WTC11 (cell line): ENCODE results near the gene ELMO1. TPM values are rescaled to one million over a fixed set of nuclear protein-coding genes. Genes with fewer than 3 reads are reported as not detected.

Experiments used
- ATAC-seq: fragments of 200-7000 bp; cut with Tn5 transposase; 2 replicates; pipeline ENCODE4 v1.10.0; 2021; ENCODE audit warnings: mild to moderate bottlenecking, moderate library complexity
- CTCF ChIA-PET: fragments of 300-600 bp; sonication (Branson Sonifier 250); formaldehyde crosslinking; loops from one replicate; lab custom pipeline; 2021; ENCODE audit warnings: antibody characterized with exemption; lab: Charles Lee
- POLR2A ChIA-PET: fragments of 350-600 bp; sonication (Branson Sonifier 250); formaldehyde crosslinking; loops from one replicate; lab custom pipeline; 2021; ENCODE audit warnings: antibody characterized with exemption; lab: Charles Lee
- DNase-seq: peaks from one replicate; pipeline ENCODE4 v3.0.0; 2021; ENCODE audit warnings: low spot score
- H3K27ac Mint-ChIP-seq: 2 replicates; pipeline ENCODE4 v1.8.0; 2021; ENCODE audit warnings: mixed read lengths
- H3K27me3 Mint-ChIP-seq: 2 replicates; pipeline ENCODE4 v1.8.0; 2021; ENCODE audit warnings: low read depth, mild to moderate bottlenecking, moderate library complexity, mixed read lengths
- H3K36me3 Mint-ChIP-seq: 2 replicates; pipeline ENCODE4 v1.8.0; 2021; ENCODE audit warnings: mixed read lengths
- H3K4me1 Mint-ChIP-seq: 2 replicates; pipeline ENCODE4 v1.8.0; 2022; ENCODE audit warnings: mixed read lengths
- H3K4me3 Mint-ChIP-seq: 2 replicates; pipeline ENCODE4 v1.8.0; 2021; ENCODE audit warnings: mild to moderate bottlenecking, moderate library complexity, mixed read lengths
- H3K9me3 Mint-ChIP-seq: 2 replicates; pipeline ENCODE4 v1.8.0; 2021; ENCODE audit warnings: mixed read lengths
- ATF1 ChIP-seq: sonication (generic); formaldehyde crosslinking; IDR thresholded peaks from 2 replicates; pipeline ENCODE4 v1.8.1; 2023; ENCODE audit warnings: mild to moderate bottlenecking, moderate library complexity, missing genetic modification reagents
- CTCF ChIP-seq: fragments of 200-600 bp; IDR thresholded peaks from 2 replicates; pipeline ENCODE4 v1.8.0; 2022; ENCODE audit warnings: antibody characterized with exemption
- FOXP4 ChIP-seq: sonication (generic); formaldehyde crosslinking; IDR thresholded peaks from 2 replicates; pipeline ENCODE4 v1.8.0; 2022; ENCODE audit warnings: mild to moderate bottlenecking, missing genetic modification reagents
- GRHL2 ChIP-seq: fragments of 250-450 bp; sonication (Bioruptor Pico); IDR thresholded peaks from 2 replicates; pipeline ENCODE4 v1.8.0; 2022; ENCODE audit warnings: mild to moderate bottlenecking, moderate library complexity; ENCODE audit not compliant: insufficient replicate concordance, severe bottlenecking
- JUN ChIP-seq: sonication (generic); formaldehyde crosslinking; IDR thresholded peaks from 2 replicates; pipeline ENCODE4 v1.8.0; 2023; ENCODE audit warnings: mild to moderate bottlenecking, missing genetic modification reagents
- KAT7 ChIP-seq: sonication (generic); formaldehyde crosslinking; IDR thresholded peaks from 2 replicates; pipeline ENCODE4 v1.8.1; 2023; ENCODE audit warnings: missing genetic modification reagents, mild to moderate bottlenecking, borderline replicate concordance
- MAX ChIP-seq: sonication (generic); formaldehyde crosslinking; IDR thresholded peaks from 2 replicates; pipeline ENCODE4 v1.8.0; 2022; ENCODE audit warnings: mild to moderate bottlenecking, missing genetic modification reagents
- NFATC4 ChIP-seq: fragments of 250-450 bp; sonication (Bioruptor Pico); IDR thresholded peaks from 2 replicates; pipeline ENCODE4 v1.9.0; 2021; ENCODE audit warnings: mild to moderate bottlenecking
- NFYB ChIP-seq: sonication (generic); formaldehyde crosslinking; conservative IDR thresholded peaks from 2 replicates; pipeline ENCODE4 v1.8.0; 2022; ENCODE audit warnings: low read depth, missing genetic modification reagents
- OVOL2 ChIP-seq: fragments of 250-450 bp; sonication (Bioruptor Pico); IDR thresholded peaks from 2 replicates; pipeline ENCODE4 v1.9.0; 2021; ENCODE audit warnings: mild to moderate bottlenecking, borderline replicate concordance
- TCF7 ChIP-seq: sonication (generic); formaldehyde crosslinking; IDR thresholded peaks from 2 replicates; pipeline ENCODE4 v1.8.0; 2022; ENCODE audit warnings: mild to moderate bottlenecking, low read depth, missing genetic modification reagents, moderate library complexity
- ZBTB21 ChIP-seq: sonication (generic); formaldehyde crosslinking; IDR thresholded peaks from 2 replicates; pipeline ENCODE4 v1.8.1; 2023; ENCODE audit warnings: mild to moderate bottlenecking, missing genetic modification reagents, borderline replicate concordance
- ZNF121 ChIP-seq: sonication (generic); formaldehyde crosslinking; IDR thresholded peaks from 2 replicates; pipeline ENCODE4 v1.8.0; 2023; ENCODE audit warnings: missing genetic modification reagents
- ZNF281 ChIP-seq: sonication (generic); formaldehyde crosslinking; IDR thresholded peaks from 2 replicates; pipeline ENCODE4 v1.8.0; 2023; ENCODE audit warnings: mild to moderate bottlenecking, missing genetic modification reagents
- ZNF416 ChIP-seq: fragments of 250-450 bp; sonication (Bioruptor Pico); IDR thresholded peaks from 2 replicates; pipeline ENCODE4 v1.9.0; 2021; ENCODE audit warnings: mild to moderate bottlenecking, inconsistent platforms
- total RNA-seq: library from RNA; stranded (reverse); gene quantifications from 3 replicates; pipeline ENCODE4 v1.2.3, GENCODE V29; 2021
- TF ChIP-seq, protein P1 (sequence below): sonication (generic); formaldehyde crosslinking; IDR thresholded peaks from 2 replicates; pipeline ENCODE4 v1.8.1; 2022; ENCODE audit warnings: low read depth, missing genetic modification reagents, borderline replicate concordance
- TF ChIP-seq, protein P2 (sequence below): sonication (generic); formaldehyde crosslinking; IDR thresholded peaks from 2 replicates; pipeline ENCODE4 v1.8.1; 2023; ENCODE audit warnings: mild to moderate bottlenecking, missing genetic modification reagents, moderate library complexity
- TF ChIP-seq, protein P3 (sequence below): sonication (generic); formaldehyde crosslinking; IDR thresholded peaks from 2 replicates; pipeline ENCODE4 v1.8.1; 2023; ENCODE audit warnings: mild to moderate bottlenecking, missing genetic modification reagents, moderate library complexity
- TF ChIP-seq, protein P4 (sequence below): sonication (generic); formaldehyde crosslinking; IDR thresholded peaks from 2 replicates; pipeline ENCODE4 v1.8.0; 2022; ENCODE audit warnings: mild to moderate bottlenecking, missing genetic modification reagents
- TF ChIP-seq, protein P5 (sequence below): sonication (generic); formaldehyde crosslinking; IDR thresholded peaks from 2 replicates; pipeline ENCODE4 v1.8.0; 2023; ENCODE audit warnings: missing genetic modification reagents, mild to moderate bottlenecking, borderline replicate concordance

ELMO1 gene
- total RNA-seq, 1 experiment from 2014 or later = 19.4 TPM

- H3K4me1 Mint-ChIP-seq = no peaks in the 10 kb centered on the region
- no peak overlapping the region for H3K4me3 Mint-ChIP-seq
- H3K27ac Mint-ChIP-seq = no peak overlapping the region
- DNase-seq (no peak), ATAC-seq (no peak)
- ChIA-PET POLR2A (no interaction called here), CTCF (no interaction called here)
- no peaks in the 10 kb centered on the region for H3K9me3 Mint-ChIP-seq
- no peak for TF ChIP-seq MAX (CRISPR knock-in tag)
- TF ChIP-seq, protein P1, sequence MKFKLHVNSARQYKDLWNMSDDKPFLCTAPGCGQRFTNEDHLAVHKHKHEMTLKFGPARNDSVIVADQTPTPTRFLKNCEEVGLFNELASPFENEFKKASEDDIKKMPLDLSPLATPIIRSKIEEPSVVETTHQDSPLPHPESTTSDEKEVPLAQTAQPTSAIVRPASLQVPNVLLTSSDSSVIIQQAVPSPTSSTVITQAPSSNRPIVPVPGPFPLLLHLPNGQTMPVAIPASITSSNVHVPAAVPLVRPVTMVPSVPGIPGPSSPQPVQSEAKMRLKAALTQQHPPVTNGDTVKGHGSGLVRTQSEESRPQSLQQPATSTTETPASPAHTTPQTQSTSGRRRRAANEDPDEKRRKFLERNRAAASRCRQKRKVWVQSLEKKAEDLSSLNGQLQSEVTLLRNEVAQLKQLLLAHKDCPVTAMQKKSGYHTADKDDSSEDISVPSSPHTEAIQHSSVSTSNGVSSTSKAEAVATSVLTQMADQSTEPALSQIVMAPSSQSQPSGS = no peak
- TF ChIP-seq, protein P2, sequence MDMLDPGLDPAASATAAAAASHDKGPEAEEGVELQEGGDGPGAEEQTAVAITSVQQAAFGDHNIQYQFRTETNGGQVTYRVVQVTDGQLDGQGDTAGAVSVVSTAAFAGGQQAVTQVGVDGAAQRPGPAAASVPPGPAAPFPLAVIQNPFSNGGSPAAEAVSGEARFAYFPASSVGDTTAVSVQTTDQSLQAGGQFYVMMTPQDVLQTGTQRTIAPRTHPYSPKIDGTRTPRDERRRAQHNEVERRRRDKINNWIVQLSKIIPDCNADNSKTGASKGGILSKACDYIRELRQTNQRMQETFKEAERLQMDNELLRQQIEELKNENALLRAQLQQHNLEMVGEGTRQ (CRISPR knock-in tag) = no peak
- no peak for TF ChIP-seq NFATC4 (CRISPR knock-in tag)
- TF ChIP-seq ATF1 (CRISPR knock-in tag) = no peak
- TF ChIP-seq ZNF416 (CRISPR knock-in tag) = no peak
- TF ChIP-seq ZNF121 (CRISPR knock-in tag) = no peak
- TF ChIP-seq OVOL2 (CRISPR knock-in tag) = no peak
- TF ChIP-seq CTCF = no peak
- TF ChIP-seq, protein P3, sequence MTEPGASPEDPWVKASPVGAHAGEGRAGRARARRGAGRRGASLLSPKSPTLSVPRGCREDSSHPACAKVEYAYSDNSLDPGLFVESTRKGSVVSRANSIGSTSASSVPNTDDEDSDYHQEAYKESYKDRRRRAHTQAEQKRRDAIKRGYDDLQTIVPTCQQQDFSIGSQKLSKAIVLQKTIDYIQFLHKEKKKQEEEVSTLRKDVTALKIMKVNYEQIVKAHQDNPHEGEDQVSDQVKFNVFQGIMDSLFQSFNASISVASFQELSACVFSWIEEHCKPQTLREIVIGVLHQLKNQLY (CRISPR knock-in tag) = no peak
- TF ChIP-seq, protein P4, sequence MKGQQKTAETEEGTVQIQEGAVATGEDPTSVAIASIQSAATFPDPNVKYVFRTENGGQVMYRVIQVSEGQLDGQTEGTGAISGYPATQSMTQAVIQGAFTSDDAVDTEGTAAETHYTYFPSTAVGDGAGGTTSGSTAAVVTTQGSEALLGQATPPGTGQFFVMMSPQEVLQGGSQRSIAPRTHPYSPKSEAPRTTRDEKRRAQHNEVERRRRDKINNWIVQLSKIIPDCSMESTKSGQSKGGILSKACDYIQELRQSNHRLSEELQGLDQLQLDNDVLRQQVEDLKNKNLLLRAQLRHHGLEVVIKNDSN (CRISPR knock-in tag) = no peak
- no peak for TF ChIP-seq FOXP4 (CRISPR knock-in tag)
- no peak for TF ChIP-seq KAT7 (CRISPR knock-in tag)
- no peak for TF ChIP-seq ZBTB21 (CRISPR knock-in tag)
- TF ChIP-seq NFYB (CRISPR knock-in tag) = no peak
- no peak for TF ChIP-seq GRHL2
- TF ChIP-seq JUN (CRISPR knock-in tag) = no peak
- H3K27me3 Mint-ChIP-seq = no peaks in the 10 kb centered on the region
- no peaks in the 10 kb centered on the region for H3K36me3 Mint-ChIP-seq
Observed at GRCh38 chr7:36887233-36887632, 561.4 kb downstream of the ELMO1 start.

DNA sequence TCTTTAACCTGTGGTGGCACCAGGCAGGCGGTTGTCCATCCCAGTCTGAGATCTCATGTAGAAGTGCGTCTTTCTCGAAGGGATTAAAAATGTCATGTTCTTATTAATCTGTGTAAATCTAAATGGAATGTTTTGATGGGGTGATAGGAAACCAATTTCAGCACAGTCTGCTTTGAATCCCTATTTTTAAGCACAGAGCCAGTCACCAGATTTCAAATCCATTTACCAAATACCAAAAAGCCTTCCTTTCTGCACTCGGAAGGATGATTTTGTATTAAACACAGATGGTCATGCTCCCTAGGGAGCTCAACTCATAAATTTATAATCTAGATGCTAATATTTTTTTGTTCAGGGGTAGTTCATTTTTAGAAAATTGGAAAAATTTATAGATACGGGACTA, 563.8 kb downstream of the ELMO1 start:
- ChIA-PET CTCF (interaction anchor here (0.6 to 1.4 kb wide), 2 partner anchors 83 to 348 kb away, joined by 3 to 5 read pairs; no protein-coding TSS in a partner anchor), POLR2A (no interaction called here)
- Mint-ChIP-seq H3K27me3 (no peaks in the 10 kb centered on the region), H3K9me3 (no peaks in the 10 kb centered on the region), H3K4me3 (no peak overlapping the region), H3K4me1 (no peaks in the 10 kb centered on the region), H3K36me3 (no peaks in the 10 kb centered on the region), H3K27ac (no peak overlapping the region)
- no peak for ATAC-seq
- no peak for DNase-seq
- TF ChIP-seq ZNF281 (CRISPR knock-in tag) = no peak
- no peak for TF ChIP-seq OVOL2 (CRISPR knock-in tag)
- no peak for TF ChIP-seq ATF1 (CRISPR knock-in tag)
- TF ChIP-seq TCF7 (CRISPR knock-in tag) = no peak
- TF ChIP-seq, protein P5, sequence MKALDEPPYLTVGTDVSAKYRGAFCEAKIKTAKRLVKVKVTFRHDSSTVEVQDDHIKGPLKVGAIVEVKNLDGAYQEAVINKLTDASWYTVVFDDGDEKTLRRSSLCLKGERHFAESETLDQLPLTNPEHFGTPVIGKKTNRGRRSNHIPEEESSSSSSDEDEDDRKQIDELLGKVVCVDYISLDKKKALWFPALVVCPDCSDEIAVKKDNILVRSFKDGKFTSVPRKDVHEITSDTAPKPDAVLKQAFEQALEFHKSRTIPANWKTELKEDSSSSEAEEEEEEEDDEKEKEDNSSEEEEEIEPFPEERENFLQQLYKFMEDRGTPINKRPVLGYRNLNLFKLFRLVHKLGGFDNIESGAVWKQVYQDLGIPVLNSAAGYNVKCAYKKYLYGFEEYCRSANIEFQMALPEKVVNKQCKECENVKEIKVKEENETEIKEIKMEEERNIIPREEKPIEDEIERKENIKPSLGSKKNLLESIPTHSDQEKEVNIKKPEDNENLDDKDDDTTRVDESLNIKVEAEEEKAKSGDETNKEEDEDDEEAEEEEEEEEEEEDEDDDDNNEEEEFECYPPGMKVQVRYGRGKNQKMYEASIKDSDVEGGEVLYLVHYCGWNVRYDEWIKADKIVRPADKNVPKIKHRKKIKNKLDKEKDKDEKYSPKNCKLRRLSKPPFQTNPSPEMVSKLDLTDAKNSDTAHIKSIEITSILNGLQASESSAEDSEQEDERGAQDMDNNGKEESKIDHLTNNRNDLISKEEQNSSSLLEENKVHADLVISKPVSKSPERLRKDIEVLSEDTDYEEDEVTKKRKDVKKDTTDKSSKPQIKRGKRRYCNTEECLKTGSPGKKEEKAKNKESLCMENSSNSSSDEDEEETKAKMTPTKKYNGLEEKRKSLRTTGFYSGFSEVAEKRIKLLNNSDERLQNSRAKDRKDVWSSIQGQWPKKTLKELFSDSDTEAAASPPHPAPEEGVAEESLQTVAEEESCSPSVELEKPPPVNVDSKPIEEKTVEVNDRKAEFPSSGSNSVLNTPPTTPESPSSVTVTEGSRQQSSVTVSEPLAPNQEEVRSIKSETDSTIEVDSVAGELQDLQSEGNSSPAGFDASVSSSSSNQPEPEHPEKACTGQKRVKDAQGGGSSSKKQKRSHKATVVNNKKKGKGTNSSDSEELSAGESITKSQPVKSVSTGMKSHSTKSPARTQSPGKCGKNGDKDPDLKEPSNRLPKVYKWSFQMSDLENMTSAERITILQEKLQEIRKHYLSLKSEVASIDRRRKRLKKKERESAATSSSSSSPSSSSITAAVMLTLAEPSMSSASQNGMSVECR (CRISPR knock-in tag) = no peak
- no peak for TF ChIP-seq NFYB (CRISPR knock-in tag)
